Right atrium auricular region (tissue), 2 donors: ENCODE data around the gene DLL3. TPM values are rescaled to one million over a fixed set of nuclear protein-coding genes. Genes with fewer than 3 reads are reported as not detected.

Experiments used
- DNase-seq: peaks from one replicate; pipeline ENCODE4 v3.0.0-alpha.2; 2019; ENCODE audit warnings: low spot score
- H3K27ac ChIP-seq, 2 donors: fragments of 200-600 bp; sonication (generic); 1 replicate in 1 of 2; 2 replicates in 1 of 2; pipeline ENCODE4 v1.5.1; 2016 to 2019
- H3K27me3 ChIP-seq, 2 donors: fragments of 200-600 bp; sonication (generic); one replicate each; pipeline versions ENCODE4 v1.5.1 to v1.6.0; 2017 to 2019
- H3K36me3 ChIP-seq: fragments of 200-600 bp; sonication (generic); one replicate; pipeline ENCODE4 v1.5.1; 2016
- H3K4me1 ChIP-seq, 2 donors: fragments of 200-600 bp; sonication (generic); one replicate each; pipeline versions ENCODE4 v1.5.1 to v1.6.0; 2017 to 2019
- H3K4me3 ChIP-seq, 2 donors: fragments of 200-600 bp; sonication (generic); 1 replicate in 1 of 2; 2 replicates in 1 of 2; pipeline ENCODE4 v1.5.1; 2017 to 2019; ENCODE audit warnings: mild to moderate bottlenecking in 1 of 2, moderate library complexity in 1 of 2
- H3K9me3 ChIP-seq, 2 donors: fragments of 200-600 bp; sonication (generic); one replicate each; pipeline ENCODE4 v1.5.1; 2019
- CTCF ChIP-seq, 2 donors: fragments of 200-600 bp; sonication (generic); IDR thresholded peaks; one replicate each; pipeline ENCODE4 v1.5.1; 2019; ENCODE audit warnings: antibody characterized with exemption in 2 of 2
- total RNA-seq, 2 donors: library from RNA; depleted of rRNA; stranded (reverse); fragments of >200 nt; gene quantifications; one replicate each; pipeline ENCODE4 v1.1.0, GENCODE V29; 2016

DLL3 gene
- total RNA-seq, 2 donors from 2014 or later, result not detected

GRCh38 chr19:39480337-39481228 lies 18.2 kb upstream of the DLL3 start, which contains the start of gene TIMM50:
TSS of gene TIMM50 (plus strand) at chr19:39480838. CDS start at chr19:39480854, 16 bp downstream.
- no peaks in the 10 kb centered on the region for H3K9me3 ChIP-seq
- peaks cover 0 to 19% of the 10 kb centered on the region in 2 donors for H3K4me1 ChIP-seq
- peak within 1 kb of the TSS; percentile 63 to 85 for H3K27ac ChIP-seq
- DNase-seq, result peak; percentile 98
- H3K27me3 ChIP-seq, result no peaks in the 10 kb centered on the region
- TF ChIP-seq CTCF (IDR thresholded peaks at IDR 0.05), result peak in 1 of 2 donors; percentile 22
- peak within 1 kb of the TSS; percentile 68 to 99 for H3K4me3 ChIP-seq
- H3K36me3 ChIP-seq, result peaks cover 10% of the 10 kb centered on the region

GRCh38 chr19:39481229-39481545 lies 17.6 kb upstream of the DLL3 start:
- Histone ChIP-seq H3K4me1 (peaks cover 0 to 17% of the 10 kb centered on the region in 2 donors), H3K9me3 (no peaks in the 10 kb centered on the region), H3K4me3 (peak overlapping the region; percentile 68 to 99), H3K27ac (peak overlapping the region; percentile 63 to 85), H3K27me3 (no peaks in the 10 kb centered on the region), H3K36me3 (peaks cover 10% of the 10 kb centered on the region)
- TF ChIP-seq CTCF (IDR thresholded peaks at IDR 0.05), result no peak
- DNase-seq, result no peak

- TF ChIP-seq CTCF (IDR thresholded peaks at IDR 0.05), result no peak
- Histone ChIP-seq H3K4me3 (peak overlapping the region; percentile 68 to 99), H3K9me3 (no peaks in the 10 kb centered on the region), H3K27me3 (no peaks in the 10 kb centered on the region), H3K4me1 (peaks cover 0 to 17% of the 10 kb centered on the region in 2 donors), H3K36me3 (peaks cover 12% of the 10 kb centered on the region), H3K27ac (no peak overlapping the region)
- no peak for DNase-seq
Observed at GRCh38 chr19:39481676-39482075, 17.1 kb upstream of the DLL3 start.

GRCh38 chr19:39483141-39483540 lies 15.6 kb upstream of the DLL3 start:
- peaks cover 0 to 17% of the 10 kb centered on the region in 2 donors for H3K4me1 ChIP-seq
- no peak for TF ChIP-seq CTCF (IDR thresholded peaks at IDR 0.05)
- no peaks in the 10 kb centered on the region for H3K9me3 ChIP-seq
- DNase-seq, result no peak
- peaks cover 22% of the 10 kb centered on the region for H3K36me3 ChIP-seq
- no peak overlapping the region for H3K27ac ChIP-seq
- no peak overlapping the region for H3K4me3 ChIP-seq
- no peaks in the 10 kb centered on the region for H3K27me3 ChIP-seq

GRCh38 chr19:39489756-39490155 lies 9.0 kb upstream of the DLL3 start:
- no peak overlapping the region for H3K27ac ChIP-seq
- H3K9me3 ChIP-seq, result no peaks in the 10 kb centered on the region
- no peak for TF ChIP-seq CTCF (IDR thresholded peaks at IDR 0.05)
- no peak for DNase-seq
- peaks cover 54% of the 10 kb centered on the region for H3K36me3 ChIP-seq
- H3K4me3 ChIP-seq, result no peak overlapping the region
- H3K4me1 ChIP-seq, result no peaks in the 10 kb centered on the region
- H3K27me3 ChIP-seq, result no peaks in the 10 kb centered on the region
